GM06990 (cell line): ENCODE data around the gene SHOX.

Source experiments
- DNase-seq: peaks from one replicate; pipeline ENCODE4 v3.0.0-alpha.2; 2011; ENCODE audit not compliant: insufficient read length; ENCODE audit errors: extremely low read depth
- H3K27me3 ChIP-seq: replicated peaks from 2 replicates; pipeline ENCODE4 v1.6.0; 2011; ENCODE audit warnings: low read length; ENCODE audit not compliant: control insufficient read depth, insufficient read depth
- H3K36me3 ChIP-seq: 2 replicates; pipeline ENCODE4 v1.5.1; 2011; ENCODE audit warnings: low read length; ENCODE audit not compliant: control insufficient read depth, insufficient read depth
- H3K4me3 ChIP-seq: replicated peaks from 2 replicates; pipeline ENCODE4 v1.5.1; 2011; ENCODE audit warnings: low read depth, mild to moderate bottlenecking, control low read depth, low read length
- TF ChIP-seq, protein P1 (sequence below): IDR thresholded peaks from 2 replicates; pipeline ENCODE4 v1.5.1; 2011; ENCODE audit warnings: low read length, control low read depth, mild to moderate bottlenecking, inconsistent platforms; ENCODE audit not compliant: insufficient read depth, poor library complexity, severe bottlenecking

Gene SHOX

DNA sequence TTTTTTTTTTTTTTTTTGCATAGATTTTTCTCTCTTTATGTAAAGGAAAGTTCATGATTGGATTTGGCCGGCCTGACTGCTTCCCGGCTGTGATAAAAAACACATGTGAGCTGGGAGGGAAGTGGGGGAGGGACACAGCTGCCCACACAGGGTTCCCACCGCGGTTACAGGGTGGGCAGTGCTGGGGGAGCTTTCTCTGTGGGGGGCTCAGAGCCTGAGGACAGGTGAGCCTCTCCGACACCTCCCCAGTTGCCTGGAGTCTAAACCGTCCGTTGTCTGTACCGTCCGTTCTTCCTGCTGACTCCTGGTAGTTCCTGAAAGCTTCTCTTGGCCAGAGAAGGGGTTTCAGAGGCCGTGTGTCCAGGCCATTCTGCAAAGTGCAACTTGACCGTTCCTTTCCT, 21.8 kb downstream of the SHOX start:
- no peak overlapping the region for H3K4me3 ChIP-seq
- H3K27me3 ChIP-seq = no peaks in the 10 kb centered on the region
- no peak for DNase-seq
- TF ChIP-seq, protein P1, sequence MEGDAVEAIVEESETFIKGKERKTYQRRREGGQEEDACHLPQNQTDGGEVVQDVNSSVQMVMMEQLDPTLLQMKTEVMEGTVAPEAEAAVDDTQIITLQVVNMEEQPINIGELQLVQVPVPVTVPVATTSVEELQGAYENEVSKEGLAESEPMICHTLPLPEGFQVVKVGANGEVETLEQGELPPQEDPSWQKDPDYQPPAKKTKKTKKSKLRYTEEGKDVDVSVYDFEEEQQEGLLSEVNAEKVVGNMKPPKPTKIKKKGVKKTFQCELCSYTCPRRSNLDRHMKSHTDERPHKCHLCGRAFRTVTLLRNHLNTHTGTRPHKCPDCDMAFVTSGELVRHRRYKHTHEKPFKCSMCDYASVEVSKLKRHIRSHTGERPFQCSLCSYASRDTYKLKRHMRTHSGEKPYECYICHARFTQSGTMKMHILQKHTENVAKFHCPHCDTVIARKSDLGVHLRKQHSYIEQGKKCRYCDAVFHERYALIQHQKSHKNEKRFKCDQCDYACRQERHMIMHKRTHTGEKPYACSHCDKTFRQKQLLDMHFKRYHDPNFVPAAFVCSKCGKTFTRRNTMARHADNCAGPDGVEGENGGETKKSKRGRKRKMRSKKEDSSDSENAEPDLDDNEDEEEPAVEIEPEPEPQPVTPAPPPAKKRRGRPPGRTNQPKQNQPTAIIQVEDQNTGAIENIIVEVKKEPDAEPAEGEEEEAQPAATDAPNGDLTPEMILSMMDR = no peak
- no peaks in the 10 kb centered on the region for H3K36me3 ChIP-seq

DNA sequence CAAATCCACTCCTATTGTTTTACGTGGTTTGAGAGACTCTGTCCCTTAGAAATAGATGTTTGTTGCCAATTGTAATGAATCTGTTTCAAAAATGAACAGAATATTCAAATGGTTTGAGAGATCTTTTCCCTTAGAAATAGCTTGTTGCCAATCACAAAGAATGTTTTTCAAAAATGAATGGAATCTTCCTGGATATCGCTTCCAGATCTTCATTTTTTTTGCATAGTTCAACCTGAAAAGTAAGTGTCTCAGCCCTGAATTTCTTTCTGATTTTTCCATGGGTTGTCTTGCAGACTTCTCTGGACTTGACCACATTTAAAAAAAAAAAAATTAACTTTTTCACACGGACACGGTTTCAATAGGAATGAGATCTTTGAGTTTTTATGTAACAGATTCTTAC, 22.7 kb downstream of the SHOX start:
- Histone ChIP-seq H3K27me3 (no peaks in the 10 kb centered on the region), H3K4me3 (no peak overlapping the region), H3K36me3 (no peaks in the 10 kb centered on the region)
- TF ChIP-seq, protein P1 = no peak
- DNase-seq = no peak

DNA sequence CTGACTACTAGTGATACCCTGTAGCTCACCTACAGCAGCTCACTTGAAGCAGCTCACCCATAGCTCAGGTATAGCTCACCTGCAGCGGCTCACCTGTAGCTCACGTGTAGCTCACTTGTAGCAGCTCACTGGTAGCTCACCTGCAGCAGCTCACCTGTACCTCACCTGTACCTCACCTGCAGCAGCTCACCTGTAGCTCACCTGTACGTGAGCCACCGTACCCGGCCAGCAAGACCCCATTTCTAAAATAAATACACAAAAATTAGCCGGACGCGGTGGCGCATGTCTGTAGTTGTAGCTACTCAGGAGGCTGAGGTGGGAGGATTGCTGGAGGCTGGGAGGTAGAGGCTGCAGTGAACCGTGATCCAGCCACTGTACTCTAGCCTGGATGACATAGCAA, 30.6 kb downstream of the SHOX start:
- Histone ChIP-seq H3K4me3 (no peak overlapping the region), H3K36me3 (no peaks in the 10 kb centered on the region), H3K27me3 (no peaks in the 10 kb centered on the region)
- TF ChIP-seq, protein P1 = no peak
- DNase-seq = no peak

DNA sequence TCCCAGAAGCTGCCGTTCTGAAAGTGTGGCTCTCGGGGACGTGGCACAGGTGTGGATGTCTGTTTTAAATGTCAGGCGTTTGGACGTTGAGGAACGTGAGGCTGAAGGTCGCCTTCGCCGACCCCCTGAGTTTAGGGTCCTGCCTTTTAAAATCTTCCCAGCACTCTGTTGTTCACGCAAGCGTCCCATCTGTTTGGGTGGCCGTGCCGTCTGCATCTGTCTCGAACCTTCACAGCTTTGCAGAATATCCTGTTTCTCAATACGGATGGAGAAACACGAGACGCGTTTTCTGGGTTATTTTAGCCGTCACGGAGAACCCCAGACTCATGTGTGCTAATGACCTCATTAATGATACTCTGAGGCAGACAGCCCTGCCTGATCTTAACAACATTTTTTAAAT, 31.5 kb downstream of the SHOX start:
- H3K4me3 ChIP-seq = no peak overlapping the region
- H3K27me3 ChIP-seq = no peaks in the 10 kb centered on the region
- no peak for DNase-seq
- H3K36me3 ChIP-seq = no peaks in the 10 kb centered on the region
- TF ChIP-seq, protein P1 = no peak

DNA sequence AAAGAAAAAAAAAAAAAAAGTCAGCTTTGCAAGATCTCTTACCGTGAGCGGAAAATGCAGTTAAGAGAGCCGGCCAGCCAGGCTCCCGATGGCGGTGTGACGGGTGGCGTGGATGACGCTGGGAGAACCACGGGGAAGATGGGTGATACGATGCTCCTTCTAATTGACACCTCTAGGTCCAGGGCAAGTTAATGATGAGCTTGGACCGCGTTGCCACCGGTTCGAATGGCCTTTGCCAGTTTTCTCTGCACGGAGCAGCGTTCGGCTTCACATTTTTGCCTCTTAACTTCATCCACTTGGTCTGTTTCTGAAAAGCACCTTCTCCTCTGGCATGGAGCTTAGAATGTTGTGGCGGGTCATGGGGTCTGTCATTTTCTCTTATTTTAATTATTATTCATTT, 33.2 kb downstream of the SHOX start:
- TF ChIP-seq, protein P1 = no peak
- DNase-seq = no peak
- H3K4me3 ChIP-seq = no peak overlapping the region
- no peaks in the 10 kb centered on the region for H3K36me3 ChIP-seq
- H3K27me3 ChIP-seq = no peaks in the 10 kb centered on the region
